Prostate gland (tissue), 2 donors: ENCODE measurements around the gene MT1E. TPM values are rescaled to one million over a fixed set of nuclear protein-coding genes. Genes with fewer than 3 reads are reported as not detected.
"Not testable (repeated sequence)": the region's sequence is repeated elsewhere in the genome, so short reads cannot be mapped to it uniquely, and the experiment has no call there.

Source experiments
- DNase-seq: peaks from one replicate; pipeline ENCODE4 v3.0.0-alpha.2; 2019; ENCODE audit warnings: low spot score
- H3K27ac ChIP-seq, 2 donors: fragments of 200-600 bp; sonication (generic); 2 replicates each; pipeline ENCODE4 v1.5.1; 2017 to 2019
- H3K27me3 ChIP-seq: fragments of 200-600 bp; sonication (generic); replicated peaks from 2 replicates; pipeline ENCODE4 v1.5.1; 2019; ENCODE audit not compliant: insufficient read depth
- H3K36me3 ChIP-seq, 2 donors: fragments of 200-600 bp; sonication (generic); 1 replicate in 1 of 2; 2 replicates in 1 of 2; pipeline versions ENCODE4 v1.5.1 to v1.8.1; 2017 to 2019
- H3K4me1 ChIP-seq: fragments of 200-600 bp; sonication (generic); replicated peaks from 2 replicates; pipeline ENCODE4 v1.5.1; 2019
- H3K4me3 ChIP-seq, 2 donors: fragments of 200-600 bp; sonication (generic); 2 replicates each; pipeline ENCODE4 v1.5.1; 2017 to 2019
- H3K9me3 ChIP-seq: fragments of 200-600 bp; sonication (generic); 2 replicates; pipeline ENCODE4 v1.5.1; 2017
- CTCF ChIP-seq, 4 experiments: fragments of 200-600 bp in 2 of 4; fragments of 450-650 bp in 2 of 4; sonication (generic) in 2 of 4; IDR thresholded peaks; 1 replicate in 3 of 4; 2 replicates in 1 of 4; pipeline ENCODE4 v1.5.1; 2016 to 2019; ENCODE audit warnings: antibody characterized with exemption in 4 of 4, mild to moderate bottlenecking in 2 of 4, moderate library complexity in 2 of 4
- POLR2A ChIP-seq: fragments of 450-650 bp; IDR thresholded peaks from one replicate; pipeline ENCODE4 v1.6.1; 2016; ENCODE audit warnings: antibody characterized with exemption, mild to moderate bottlenecking
- POLR2AphosphoS5 ChIP-seq: sonication (generic); formaldehyde crosslinking; IDR thresholded peaks from one replicate; pipeline ENCODE4 v1.6.1; 2017; ENCODE audit warnings: antibody characterized with exemption
- WGBS: methylation state at CpG from one replicate; pipeline ENCODE4 v1.1.5; 2018; 5-methylcytosine and 5-hydroxymethylcytosine counted together
- intact Hi-C: fragments of 100-400 bp; cut with DNase I; formaldehyde crosslinking; loops from one replicate; pipeline ENCODE4 v1.14.2; 2022
- total RNA-seq, 2 donors: library from RNA; depleted of rRNA; stranded (reverse); fragments of >200 nt; gene quantifications; one replicate each; pipeline ENCODE4 v1.1.0, GENCODE V29; 2016

Gene MT1E
- total RNA-seq, 2 donors from 2014 or later: 110 to 339 TPM

GRCh38 chr16:56620339-56620897 lies 5.2 kb upstream of the MT1E start:
- TF ChIP-seq POLR2AphosphoS5: no peak
- TF ChIP-seq POLR2A: no peak
- no peak for TF ChIP-seq CTCF (IDR thresholded peaks at IDR 0.05)
- H3K36me3 ChIP-seq: no peaks in the 10 kb centered on the region
- no peaks in the 10 kb centered on the region for H3K4me1 ChIP-seq
- no peak for DNase-seq
- H3K27me3 ChIP-seq: no peaks in the 10 kb centered on the region
- WGBS: 70% methylated on average over 8 of the region's 8 CpGs
- H3K9me3 ChIP-seq: no peaks in the 10 kb centered on the region
- intact Hi-C loops: no loop called here
- no peak overlapping the region for H3K4me3 ChIP-seq
- H3K27ac ChIP-seq: no peak overlapping the region

DNA sequence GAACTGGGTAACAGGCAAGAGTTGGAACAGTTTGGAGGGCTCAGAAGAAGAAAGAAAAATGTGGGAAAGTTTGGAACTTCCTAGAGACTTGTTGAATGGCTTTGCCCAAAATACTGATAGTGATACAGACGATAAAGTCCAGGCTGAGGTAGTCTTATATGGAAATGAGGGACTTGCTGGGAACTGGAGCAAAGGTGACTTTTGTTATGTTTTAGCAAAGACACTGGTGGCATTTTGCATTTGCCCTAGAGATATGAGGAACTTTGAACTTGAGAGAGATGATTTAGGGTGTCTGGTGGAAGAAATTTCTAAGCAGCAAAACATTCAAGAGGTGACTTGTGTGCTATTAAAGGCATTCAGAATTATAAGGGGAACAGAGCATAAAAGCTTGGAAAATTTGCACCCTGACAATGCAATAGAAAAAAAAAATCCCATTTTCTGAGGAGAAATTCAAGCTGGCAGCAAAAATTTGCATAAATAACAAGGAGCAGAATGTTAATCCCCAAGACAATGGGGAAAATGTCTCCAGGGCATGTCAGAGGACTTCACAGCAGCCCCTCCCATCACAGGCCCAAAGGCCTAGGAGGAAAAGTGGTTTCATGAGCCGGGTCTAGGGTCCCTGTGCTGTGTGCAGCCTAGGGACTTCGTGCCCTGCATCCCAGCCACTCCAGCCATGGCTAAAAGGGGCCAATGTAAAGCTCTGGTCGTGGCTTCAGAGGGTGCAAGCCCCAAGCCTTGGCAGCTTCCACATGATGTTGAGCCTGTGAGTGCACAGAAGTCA lies 3.7 kb upstream of the MT1E start:
- H3K36me3 ChIP-seq, DNase-seq, H3K4me3 ChIP-seq, H3K4me1 ChIP-seq, H3K9me3 ChIP-seq, H3K27ac ChIP-seq, H3K27me3 ChIP-seq, intact Hi-C loops: not testable (repeated sequence)
- 83% methylated on average over 4 of the region's 4 CpGs for WGBS

DNA sequence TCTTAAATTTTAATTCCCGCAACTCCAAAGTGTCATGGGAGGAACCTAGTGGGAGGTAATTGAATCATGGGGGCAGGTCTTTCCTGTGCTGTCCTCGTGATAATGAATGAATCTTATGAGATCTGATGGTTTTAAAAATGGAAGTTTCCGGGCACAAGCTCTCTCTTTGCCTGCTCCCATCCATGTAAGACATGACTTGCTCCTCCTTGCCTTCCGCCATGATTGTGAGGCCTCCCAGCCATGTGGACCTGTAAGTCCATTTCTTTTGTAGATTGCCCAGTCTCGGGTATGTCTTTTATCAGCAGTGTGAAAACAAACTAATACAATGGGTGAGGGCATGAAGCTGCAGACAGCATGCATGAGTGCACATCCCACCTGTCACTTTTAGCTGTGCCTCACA lies 2.4 kb upstream of the MT1E start:
- H3K4me1 ChIP-seq, H3K27me3 ChIP-seq, intact Hi-C loops, DNase-seq, H3K4me3 ChIP-seq, H3K36me3 ChIP-seq, H3K27ac ChIP-seq, H3K9me3 ChIP-seq: not testable (repeated sequence)
- 93% methylated on average over 5 of the region's 5 CpGs for WGBS

- Histone ChIP-seq H3K27me3 (no peaks in the 10 kb centered on the region), H3K4me1 (no peaks in the 10 kb centered on the region), H3K36me3 (no peaks in the 10 kb centered on the region), H3K27ac (no peak overlapping the region), H3K9me3 (no peaks in the 10 kb centered on the region), H3K4me3 (no peak overlapping the region)
- no peak for DNase-seq
- 89% methylated on average over 2 of the region's 2 CpGs for WGBS
- TF ChIP-seq CTCF (IDR thresholded peaks at IDR 0.05) (no peak), POLR2A (no peak), POLR2AphosphoS5 (no peak)
- intact Hi-C loops: no loop called here
These were observed 1.9 kb upstream of the MT1E start for GRCh38 chr16:56623637-56624036.

GRCh38 chr16:56625943-56626654 lies 518 bp downstream of the MT1E start:
- intact Hi-C loops: no loop called here
- Histone ChIP-seq H3K9me3 (no peaks in the 10 kb centered on the region), H3K4me3 (peak overlapping the region; percentile 31 to 54), H3K27me3 (no peaks in the 10 kb centered on the region), H3K36me3 (no peaks in the 10 kb centered on the region), H3K4me1 (no peaks in the 10 kb centered on the region), H3K27ac (peak overlapping the region; percentile 68 to 82)
- no peak for DNase-seq
- WGBS: 37% methylated on average over 16 of the region's 16 CpGs
- TF ChIP-seq POLR2AphosphoS5 (peak; percentile 16), CTCF (IDR thresholded peaks at IDR 0.05) (no peak)
